Measurements from ENCODE around the gene ENPEP.
"Not testable (repeated sequence)": the region's sequence is repeated elsewhere in the genome, so short reads cannot be mapped to it uniquely, and the experiment has no call there.

ENPEP gene

GRCh38 chr4:110472583-110473329 is 3.2 kb upstream of the ENPEP start:
- no peak overlapping the region for H3K9ac ChIP-seq (ENCODE audit: low read length)
- WGBS (ENCODE audit: extremely low coverage, insufficient coverage, insufficient read length) = no CpG with 5 or more reads among the region's 8 CpGs
- H3K4me1 ChIP-seq (ENCODE audit: control insufficient read depth in 1 of 2, insufficient read depth in 2 of 2, low read length in 2 of 2) = peaks cover 16 to 22% of the 10 kb centered on the region in 2 experiments
- peak overlapping the region; percentile 83 for H3K18ac ChIP-seq (ENCODE audit: low read length)
- peak overlapping the region; percentile 93 for H2AK5ac ChIP-seq (ENCODE audit: low read length)
- peak overlapping the region; percentile 19 for H3K4ac ChIP-seq (ENCODE audit: low read depth, low read length)
- H3K79me2 ChIP-seq (ENCODE audit: control insufficient read depth, insufficient read depth, low read length, poor library complexity) = peaks cover 6% of the 10 kb centered on the region
- no peak overlapping the region for H4K12ac ChIP-seq (ENCODE audit: low read depth, low read length)
- peak overlapping the region; percentile 88 for H4K91ac ChIP-seq (ENCODE audit: low read depth, low read length)
- peak overlapping the region; percentile 90 for H3K27ac ChIP-seq (ENCODE audit: low read depth, low read length)
- H3K9me3 ChIP-seq (ENCODE audit: insufficient read depth, low read depth, low read length) = no peaks in the 10 kb centered on the region
- peak overlapping the region; percentile 87 for H2BK120ac ChIP-seq (ENCODE audit: insufficient read depth, low read length, poor library complexity)
- H4K8ac ChIP-seq (ENCODE audit: low read depth, low read length) = peak overlapping the region; percentile 58
- peak overlapping the region; percentile 8 for H2AFZ ChIP-seq (ENCODE audit: insufficient read depth, low read length, poor library complexity)
- H3K79me1 ChIP-seq (ENCODE audit: low read length) = peaks cover 26% of the 10 kb centered on the region
- peak; percentile 35 to 83 for DNase-seq
- no peak overlapping the region for H3K23ac ChIP-seq (ENCODE audit: low read length)
- no peak overlapping the region for H3K4me2 ChIP-seq (ENCODE audit: low read length)
- peak overlapping the region; percentile 55 for H2BK12ac ChIP-seq (ENCODE audit: low read length)
- no peaks in the 10 kb centered on the region for H3K27me3 ChIP-seq (ENCODE audit: insufficient read depth, low read length)
- H2BK5ac ChIP-seq (ENCODE audit: low read depth, low read length, poor library complexity) = peak overlapping the region; percentile 89
- H3K4me3 ChIP-seq (ENCODE audit: low read depth, low read length) = no peak overlapping the region
- no peaks in the 10 kb centered on the region for H3K36me3 ChIP-seq (ENCODE audit: control insufficient read depth in 1 of 2, insufficient read depth in 2 of 2, low read length in 2 of 2)
- H3K14ac ChIP-seq (ENCODE audit: low read length) = peak overlapping the region; percentile 81

GRCh38 chr4:110474481-110474880 is 1.5 kb upstream of the ENPEP start:
- Histone ChIP-seq H3K4me3 (ENCODE audit: low read depth, low read length) (no peak overlapping the region), H2AK5ac (ENCODE audit: low read length) (no peak overlapping the region), H3K79me1 (ENCODE audit: low read length) (peaks cover 27% of the 10 kb centered on the region), H3K36me3 (ENCODE audit: control insufficient read depth in 1 of 2, insufficient read depth in 2 of 2, low read length in 2 of 2) (no peaks in the 10 kb centered on the region), H4K12ac (ENCODE audit: low read depth, low read length) (no peak overlapping the region), H3K4me2 (ENCODE audit: low read length) (no peak overlapping the region), H3K18ac (ENCODE audit: low read length) (no peak overlapping the region), H2AFZ (ENCODE audit: insufficient read depth, low read length, poor library complexity) (no peak overlapping the region), H3K14ac (ENCODE audit: low read length) (no peak overlapping the region), H3K4ac (ENCODE audit: low read depth, low read length) (no peak overlapping the region), H4K8ac (ENCODE audit: low read depth, low read length) (no peak overlapping the region), H2BK120ac (ENCODE audit: insufficient read depth, low read length, poor library complexity) (peak overlapping the region; percentile 30), H3K23ac (ENCODE audit: low read length) (no peak overlapping the region), H3K79me2 (ENCODE audit: control insufficient read depth, insufficient read depth, low read length, poor library complexity) (peaks cover 6% of the 10 kb centered on the region), H3K27ac (ENCODE audit: low read depth, low read length) (no peak overlapping the region), H3K9me3 (ENCODE audit: insufficient read depth, low read depth, low read length) (no peaks in the 10 kb centered on the region), H3K27me3 (ENCODE audit: insufficient read depth, low read length) (no peaks in the 10 kb centered on the region), H3K9ac (ENCODE audit: low read length) (no peak overlapping the region), H4K91ac (ENCODE audit: low read depth, low read length) (no peak overlapping the region), H2BK12ac (ENCODE audit: low read length) (peak overlapping the region; percentile 28), H3K4me1 (ENCODE audit: control insufficient read depth in 1 of 2, insufficient read depth in 2 of 2, low read length in 2 of 2) (peaks cover 16 to 22% of the 10 kb centered on the region in 2 experiments), H2BK5ac (ENCODE audit: low read depth, low read length, poor library complexity) (no peak overlapping the region)
- WGBS (ENCODE audit: extremely low coverage, insufficient coverage, insufficient read length) = no CpG with 5 or more reads among the region's 5 CpGs
- no peak for DNase-seq

DNA sequence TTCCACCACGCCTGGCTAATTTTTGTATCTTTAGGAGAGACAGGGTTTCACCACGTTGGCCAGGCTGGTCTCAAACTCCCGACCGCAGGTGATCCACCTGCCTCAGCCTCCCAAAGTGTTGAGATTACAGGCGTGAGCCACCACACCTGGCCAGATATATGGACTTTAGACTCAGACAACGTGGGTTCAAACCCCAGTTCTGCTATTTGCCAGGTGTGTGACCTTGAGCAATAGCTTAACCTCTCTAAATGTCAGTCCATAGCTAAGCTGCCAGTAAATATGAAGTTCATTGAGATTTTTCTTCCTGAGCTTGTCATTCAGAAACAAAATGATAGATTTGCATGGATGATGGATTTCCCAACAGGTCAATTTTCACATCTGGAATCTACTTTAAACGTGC is 875 bp upstream of the ENPEP start:
- not testable (repeated sequence) for H3K36me3 ChIP-seq (ENCODE audit: control insufficient read depth in 1 of 2, insufficient read depth in 2 of 2, low read length in 2 of 2); H3K27me3 ChIP-seq (ENCODE audit: insufficient read depth, low read length); H2AK5ac ChIP-seq (ENCODE audit: low read length); H2AFZ ChIP-seq (ENCODE audit: insufficient read depth, low read length, poor library complexity); H4K8ac ChIP-seq (ENCODE audit: low read depth, low read length); DNase-seq; H4K12ac ChIP-seq (ENCODE audit: low read depth, low read length); H3K4me3 ChIP-seq (ENCODE audit: low read depth, low read length); H3K4me2 ChIP-seq (ENCODE audit: low read length); H3K4ac ChIP-seq (ENCODE audit: low read depth, low read length); H3K23ac ChIP-seq (ENCODE audit: low read length); H3K9me3 ChIP-seq (ENCODE audit: insufficient read depth, low read depth, low read length); H3K14ac ChIP-seq (ENCODE audit: low read length); H3K9ac ChIP-seq (ENCODE audit: low read length); H3K79me2 ChIP-seq (ENCODE audit: control insufficient read depth, insufficient read depth, low read length, poor library complexity)
- Histone ChIP-seq H3K4me1 (ENCODE audit: control insufficient read depth in 1 of 2, insufficient read depth in 2 of 2, low read length in 2 of 2) (peaks cover 16 to 25% of the 10 kb centered on the region in 2 experiments), H3K27ac (ENCODE audit: low read depth, low read length) (peak overlapping the region; percentile 46), H2BK5ac (ENCODE audit: low read depth, low read length, poor library complexity) (peak overlapping the region; percentile 29), H4K91ac (ENCODE audit: low read depth, low read length) (peak overlapping the region; percentile 77), H3K18ac (ENCODE audit: low read length) (peak overlapping the region; percentile 39), H2BK120ac (ENCODE audit: insufficient read depth, low read length, poor library complexity) (peak overlapping the region; percentile 77), H3K79me1 (ENCODE audit: low read length) (peaks cover 27% of the 10 kb centered on the region), H2BK12ac (ENCODE audit: low read length) (peak overlapping the region; percentile 79)
- WGBS (ENCODE audit: extremely low coverage, insufficient coverage, insufficient read length) = no CpG with 5 or more reads among the region's 7 CpGs

- H3K79me2 ChIP-seq (ENCODE audit: control insufficient read depth, insufficient read depth, low read length, poor library complexity) = peaks cover 5% of the 10 kb centered on the region
- H3K9me3 ChIP-seq (ENCODE audit: insufficient read depth, low read depth, low read length) = no peaks in the 10 kb centered on the region
- H3K27ac ChIP-seq (ENCODE audit: low read depth, low read length) = peak overlapping the region; percentile 8
- no peak overlapping the region for H2AK5ac ChIP-seq (ENCODE audit: low read length)
- no peak overlapping the region for H3K9ac ChIP-seq (ENCODE audit: low read length)
- no peaks in the 10 kb centered on the region for H3K27me3 ChIP-seq (ENCODE audit: insufficient read depth, low read length)
- peak overlapping the region; percentile 39 for H2BK5ac ChIP-seq (ENCODE audit: low read depth, low read length, poor library complexity)
- H3K4me2 ChIP-seq (ENCODE audit: low read length) = peak overlapping the region; percentile 4
- no peak overlapping the region for H3K18ac ChIP-seq (ENCODE audit: low read length)
- no peak overlapping the region for H3K23ac ChIP-seq (ENCODE audit: low read length)
- peak overlapping the region; percentile 77 for H4K91ac ChIP-seq (ENCODE audit: low read depth, low read length)
- no peak for DNase-seq
- H2BK12ac ChIP-seq (ENCODE audit: low read length) = peak overlapping the region; percentile 36
- H2AFZ ChIP-seq (ENCODE audit: insufficient read depth, low read length, poor library complexity) = no peak overlapping the region
- WGBS (ENCODE audit: extremely low coverage, insufficient coverage, insufficient read length) = no CpG with 5 or more reads among the region's 1 CpG
- peak overlapping the region; percentile 67 for H3K4ac ChIP-seq (ENCODE audit: low read depth, low read length)
- H3K14ac ChIP-seq (ENCODE audit: low read length) = peak overlapping the region; percentile 89
- peaks cover 10 to 25% of the 10 kb centered on the region in 2 experiments for H3K4me1 ChIP-seq (ENCODE audit: control insufficient read depth in 1 of 2, insufficient read depth in 2 of 2, low read length in 2 of 2)
- H2BK120ac ChIP-seq (ENCODE audit: insufficient read depth, low read length, poor library complexity) = peak overlapping the region; percentile 46
- no peak overlapping the region for H4K12ac ChIP-seq (ENCODE audit: low read depth, low read length)
- H3K36me3 ChIP-seq (ENCODE audit: control insufficient read depth in 1 of 2, insufficient read depth in 2 of 2, low read length in 2 of 2) = no peaks in the 10 kb centered on the region
- peaks cover 27% of the 10 kb centered on the region for H3K79me1 ChIP-seq (ENCODE audit: low read length)
- H4K8ac ChIP-seq (ENCODE audit: low read depth, low read length) = no peak overlapping the region
- H3K4me3 ChIP-seq (ENCODE audit: low read depth, low read length) = no peak overlapping the region
Measured at GRCh38 chr4:110477836-110478235, 1.9 kb downstream of the ENPEP start.

Measured in trophoblast cell (in vitro differentiated cells and primary cell).